GM12891 (cell line): ENCODE measurements around the gene RFFL.

Experiments
- PAX5 ChIP-seq: IDR thresholded peaks from 2 replicates; pipeline ENCODE4 v1.6.1; 2011; ENCODE audit warnings: low read length, moderate library complexity, mild to moderate bottlenecking; ENCODE audit not compliant: insufficient read depth, severe bottlenecking
- POLR2A ChIP-seq: IDR thresholded peaks from 2 replicates; pipeline ENCODE4 v1.6.1; 2011; ENCODE audit warnings: low read depth, low read length, control low read depth
- POLR2AphosphoS5 ChIP-seq: IDR thresholded peaks from 2 replicates; pipeline ENCODE4 v1.6.1; 2011; ENCODE audit warnings: low read depth, low read length, control low read depth
- TAF1 ChIP-seq: IDR thresholded peaks from 2 replicates; pipeline ENCODE4 v1.6.1; 2011; ENCODE audit warnings: low read depth, low read length, control low read depth

- TF ChIP-seq TAF1 (no peak), POLR2A (no peak), POLR2AphosphoS5 (no peak), PAX5 (no peak)
Measured at GRCh38 chr17:34999456-34999855, 64.1 kb downstream of the RFFL start.
